ENCODE measurements around the gene YJU2. TPM values are rescaled to one million over a fixed set of nuclear protein-coding genes. Genes with fewer than 3 reads are reported as not detected.

Gene YJU2
- total RNA-seq, 1 donor from 2014 or later: 14.3 TPM

DNA sequence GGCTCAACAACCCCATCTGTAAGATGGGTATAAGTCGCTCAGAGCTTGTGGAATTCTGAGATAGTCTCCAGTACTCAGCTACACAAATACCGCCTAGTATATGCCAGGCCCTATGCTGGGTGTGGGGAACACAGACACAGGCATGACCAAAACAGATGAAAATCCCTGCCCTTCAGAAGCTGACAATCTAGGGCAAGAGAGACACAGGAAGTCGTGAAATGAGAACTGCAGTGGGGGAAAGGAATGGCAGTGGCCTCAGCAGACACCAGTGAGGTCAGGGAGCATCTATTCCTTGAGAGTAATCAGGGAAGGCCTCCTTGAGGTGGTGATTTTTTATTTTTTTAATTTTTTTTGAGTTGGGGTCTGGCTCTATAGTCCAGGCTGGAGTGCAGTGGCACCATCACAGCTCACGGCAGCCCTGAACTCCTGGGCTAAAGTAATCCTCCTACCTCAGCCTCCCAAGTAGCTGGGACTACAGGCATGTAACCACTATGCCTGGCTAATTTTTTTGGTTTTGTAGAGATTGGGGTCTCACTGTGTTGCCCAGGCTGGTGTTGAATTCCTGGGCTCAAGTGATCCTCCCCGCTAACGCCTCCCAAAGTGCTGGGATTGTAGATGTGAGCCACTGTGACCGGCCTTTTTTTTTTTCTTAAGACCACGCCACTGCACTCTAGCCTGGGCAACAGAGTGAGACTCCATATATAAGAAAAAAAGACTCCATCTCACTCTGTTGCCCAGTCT is 52.1 kb downstream of the YJU2 start:
- H3K4me3 Mint-ChIP-seq: no peak overlapping the region
- H3K27me3 Mint-ChIP-seq: no peaks in the 10 kb centered on the region
- H3K4me1 Mint-ChIP-seq (ENCODE audit: unreplicated experiment): peaks cover 6% of the 10 kb centered on the region
- no peaks in the 10 kb centered on the region for H3K36me3 Mint-ChIP-seq
- TF ChIP-seq, protein P1, sequence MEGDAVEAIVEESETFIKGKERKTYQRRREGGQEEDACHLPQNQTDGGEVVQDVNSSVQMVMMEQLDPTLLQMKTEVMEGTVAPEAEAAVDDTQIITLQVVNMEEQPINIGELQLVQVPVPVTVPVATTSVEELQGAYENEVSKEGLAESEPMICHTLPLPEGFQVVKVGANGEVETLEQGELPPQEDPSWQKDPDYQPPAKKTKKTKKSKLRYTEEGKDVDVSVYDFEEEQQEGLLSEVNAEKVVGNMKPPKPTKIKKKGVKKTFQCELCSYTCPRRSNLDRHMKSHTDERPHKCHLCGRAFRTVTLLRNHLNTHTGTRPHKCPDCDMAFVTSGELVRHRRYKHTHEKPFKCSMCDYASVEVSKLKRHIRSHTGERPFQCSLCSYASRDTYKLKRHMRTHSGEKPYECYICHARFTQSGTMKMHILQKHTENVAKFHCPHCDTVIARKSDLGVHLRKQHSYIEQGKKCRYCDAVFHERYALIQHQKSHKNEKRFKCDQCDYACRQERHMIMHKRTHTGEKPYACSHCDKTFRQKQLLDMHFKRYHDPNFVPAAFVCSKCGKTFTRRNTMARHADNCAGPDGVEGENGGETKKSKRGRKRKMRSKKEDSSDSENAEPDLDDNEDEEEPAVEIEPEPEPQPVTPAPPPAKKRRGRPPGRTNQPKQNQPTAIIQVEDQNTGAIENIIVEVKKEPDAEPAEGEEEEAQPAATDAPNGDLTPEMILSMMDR (conservative IDR thresholded peaks at IDR 0.05): no peak
- DNase-seq (ENCODE audit: extremely low spot score, unreplicated experiment): no peak
- no peaks in the 10 kb centered on the region for H3K9me3 Mint-ChIP-seq
- no peak overlapping the region for H3K27ac Mint-ChIP-seq

DNA sequence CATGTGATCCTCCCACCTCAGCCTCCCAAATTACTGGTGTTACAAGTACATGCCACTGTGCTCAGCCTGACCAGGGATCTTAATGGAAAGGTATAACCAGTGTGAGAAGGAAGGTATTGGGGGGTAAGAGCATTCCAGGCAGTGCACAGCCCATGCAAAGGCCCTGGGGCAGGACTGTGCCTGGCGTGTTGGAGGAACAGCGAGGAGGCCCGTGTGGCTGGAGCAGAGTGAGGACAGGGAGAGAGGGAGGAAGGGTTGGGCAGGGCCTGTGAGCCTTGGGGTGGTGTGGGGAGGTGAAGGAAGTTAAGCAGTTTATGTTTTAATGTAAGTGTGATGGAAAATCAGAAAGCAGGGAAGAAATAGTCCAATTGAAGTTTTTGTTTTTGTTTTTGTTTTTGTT is 53.7 kb downstream of the YJU2 start:
- Mint-ChIP-seq H3K9me3 (no peaks in the 10 kb centered on the region), H3K27ac (no peak overlapping the region), H3K4me1 (ENCODE audit: unreplicated experiment) (peaks cover 6% of the 10 kb centered on the region), H3K27me3 (no peaks in the 10 kb centered on the region), H3K36me3 (no peaks in the 10 kb centered on the region), H3K4me3 (no peak overlapping the region)
- no peak for DNase-seq (ENCODE audit: extremely low spot score, unreplicated experiment)
- TF ChIP-seq, protein P1 (conservative IDR thresholded peaks at IDR 0.05): no peak

DNA sequence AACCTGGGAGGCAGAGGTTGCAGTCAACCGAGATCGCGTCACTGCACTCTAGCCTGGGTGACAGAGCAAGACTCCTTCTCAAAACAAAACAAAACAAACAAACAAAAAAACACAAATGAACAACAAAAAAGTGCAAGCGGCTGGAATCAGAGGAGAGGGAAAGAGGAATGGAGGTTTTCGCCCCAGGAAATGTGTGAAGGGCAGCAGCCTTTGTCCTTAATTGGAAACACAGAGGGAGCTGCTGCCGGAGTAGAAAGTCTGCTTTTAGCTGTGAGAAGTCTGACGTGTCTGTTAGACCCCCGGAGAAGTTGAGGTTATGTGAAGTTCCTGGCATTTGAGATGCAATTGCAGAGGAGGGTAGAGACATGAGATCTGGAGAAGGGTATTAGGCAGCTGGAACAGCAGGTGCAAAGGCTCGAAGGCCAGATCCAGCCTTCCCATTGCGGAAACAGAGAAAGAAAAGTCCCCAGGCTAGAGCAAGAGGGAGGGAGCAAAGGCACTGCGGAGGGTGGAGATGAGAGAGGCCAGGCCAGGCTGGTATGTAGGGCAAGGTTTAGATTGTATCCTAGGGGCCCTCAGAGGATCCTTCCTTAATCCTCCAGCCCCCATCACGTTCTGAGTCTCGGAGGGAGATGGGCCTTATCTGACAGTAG is 54.8 kb downstream of the YJU2 start:
- Mint-ChIP-seq H3K36me3 (no peaks in the 10 kb centered on the region), H3K27ac (peak overlapping the region; percentile 32), H3K27me3 (no peaks in the 10 kb centered on the region), H3K4me3 (peak overlapping the region; percentile 15), H3K9me3 (no peaks in the 10 kb centered on the region), H3K4me1 (ENCODE audit: unreplicated experiment) (peaks cover 6% of the 10 kb centered on the region)
- TF ChIP-seq, protein P1 (conservative IDR thresholded peaks at IDR 0.05): no peak
- no peak for DNase-seq (ENCODE audit: extremely low spot score, unreplicated experiment)

DNA sequence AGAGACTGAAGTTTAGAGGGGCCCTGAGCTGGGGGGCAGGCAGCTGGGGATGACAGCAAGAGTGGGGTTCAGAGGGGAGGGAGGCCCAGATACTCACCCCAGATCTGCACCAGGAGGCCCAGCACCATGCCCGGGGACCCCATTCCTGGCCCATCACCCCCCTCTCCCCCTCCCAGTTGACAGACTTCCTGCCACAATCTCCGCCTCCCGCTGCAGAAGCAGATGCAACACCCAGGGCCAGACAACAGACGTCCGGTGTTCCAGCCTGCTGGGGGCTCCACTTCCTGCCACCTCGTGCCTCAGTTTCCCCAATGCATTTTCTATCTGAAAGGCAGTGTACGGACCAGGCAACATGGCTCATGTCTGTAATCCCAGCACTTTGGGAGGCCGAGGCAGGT is 55.4 kb downstream of the YJU2 start, which contains the start of gene TMIGD2:
TSS of gene TMIGD2 (minus strand) at position 147 of the 398 bp plus-strand sequence. CDS start at position 143, 4 bp downstream.
- Mint-ChIP-seq H3K9me3 (no peaks in the 10 kb centered on the region), H3K27me3 (no peaks in the 10 kb centered on the region), H3K36me3 (no peaks in the 10 kb centered on the region), H3K27ac (peak within 1 kb of the TSS; percentile 32), H3K4me3 (peak within 1 kb of the TSS; percentile 15), H3K4me1 (ENCODE audit: unreplicated experiment) (peaks cover 6% of the 10 kb centered on the region)
- no peak for DNase-seq (ENCODE audit: extremely low spot score, unreplicated experiment)
- TF ChIP-seq, protein P1 (conservative IDR thresholded peaks at IDR 0.05): no peak

DNA sequence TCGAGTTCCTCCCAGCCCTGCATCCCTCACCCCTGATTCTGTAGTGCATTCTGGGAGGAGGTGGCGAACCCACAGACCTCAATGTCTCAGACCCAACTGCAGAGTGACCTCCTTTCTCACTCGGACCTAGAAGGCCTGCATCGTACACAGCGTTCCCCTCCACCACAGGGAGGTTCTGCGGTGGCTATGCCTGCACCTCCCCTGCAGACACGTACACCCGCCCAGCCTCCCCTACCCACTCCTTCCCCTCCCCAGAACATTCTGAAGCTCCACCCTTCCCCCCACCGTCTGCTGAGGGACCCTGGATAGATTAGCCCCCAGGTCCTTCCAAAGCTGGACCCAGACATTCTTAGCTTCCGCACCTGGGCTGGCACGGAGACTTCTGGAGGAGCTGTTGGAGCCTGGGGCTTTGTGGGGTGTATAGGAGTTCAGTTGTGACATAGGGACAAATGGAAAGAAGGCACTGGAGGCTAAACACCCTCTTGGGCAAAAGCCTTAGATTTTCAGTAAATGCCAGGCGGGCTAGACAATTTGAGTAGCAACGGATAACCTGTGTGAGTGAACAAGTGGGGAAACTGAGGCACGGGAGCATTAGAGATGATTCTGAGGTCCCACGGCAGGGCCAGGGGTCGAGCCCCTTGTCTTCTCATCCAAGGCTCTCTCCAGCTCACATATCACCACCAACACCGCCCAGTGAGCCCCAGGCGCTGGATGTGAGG is 57.1 kb downstream of the YJU2 start:
- TF ChIP-seq, protein P1 (conservative IDR thresholded peaks at IDR 0.05): no peak
- no peaks in the 10 kb centered on the region for H3K9me3 Mint-ChIP-seq
- no peak overlapping the region for H3K27ac Mint-ChIP-seq
- no peaks in the 10 kb centered on the region for H3K36me3 Mint-ChIP-seq
- peaks cover 6% of the 10 kb centered on the region for H3K4me1 Mint-ChIP-seq (ENCODE audit: unreplicated experiment)
- H3K27me3 Mint-ChIP-seq: no peaks in the 10 kb centered on the region
- no peak for DNase-seq (ENCODE audit: extremely low spot score, unreplicated experiment)
- H3K4me3 Mint-ChIP-seq: peak overlapping the region; percentile 63

All from type B pancreatic cell (in vitro differentiated cells).